ENCODE data around the gene IQCF2. TPM values are rescaled to one million over a fixed set of nuclear protein-coding genes. Genes with fewer than 3 reads are reported as not detected.

IQCF2 gene
- total RNA-seq, 4 donors from 2014 or later, result not detected

DNA sequence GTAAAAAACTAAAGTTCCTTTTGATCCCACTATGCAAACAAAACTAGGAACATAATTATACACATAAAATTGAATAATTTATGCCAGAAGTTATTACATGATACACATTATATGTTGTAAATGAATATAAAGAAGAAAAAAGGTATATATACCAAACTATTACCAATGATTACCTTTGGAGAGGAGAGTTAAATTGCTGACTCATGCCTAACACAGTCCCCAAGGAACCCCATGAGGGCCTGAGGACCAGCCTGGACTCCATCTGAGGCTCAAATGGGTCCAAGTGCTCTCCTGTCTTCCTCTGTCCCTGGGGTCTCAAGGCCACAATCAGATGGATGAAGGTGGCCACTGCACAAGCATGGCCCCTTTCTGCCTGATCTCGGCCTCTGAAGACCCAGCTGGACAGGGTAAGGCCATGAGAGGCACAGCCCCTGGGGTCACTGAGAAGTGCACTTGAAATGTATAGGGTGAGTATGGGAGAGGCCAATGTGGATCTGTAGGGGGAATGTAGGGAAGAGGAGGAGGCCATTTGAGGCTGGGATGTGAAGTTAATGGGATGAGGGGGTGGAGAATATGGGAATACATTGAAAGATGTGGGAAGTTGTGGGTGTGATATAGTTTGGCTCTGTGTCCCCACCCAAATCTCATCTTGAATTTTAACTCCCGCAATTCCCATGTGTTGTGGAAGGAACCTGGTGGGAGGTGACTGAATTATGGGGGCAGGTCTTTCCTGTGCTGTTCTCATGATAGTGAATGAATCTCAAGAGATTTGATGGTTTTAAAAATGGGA lies 42.8 kb downstream of the IQCF2 start:
- DNase-seq (no peak), ATAC-seq (no peak)
- Histone ChIP-seq H3K4me1 (no peaks in the 10 kb centered on the region), H3K27me3 (no peaks in the 10 kb centered on the region), H3K9me3 (no peaks in the 10 kb centered on the region), H3K27ac (no peak overlapping the region), H3K36me3 (no peaks in the 10 kb centered on the region), H3K4me3 (no peak overlapping the region)
- no peak for TF ChIP-seq POLR2A (IDR thresholded peaks at IDR 0.05)
- TF ChIP-seq, protein P1, sequence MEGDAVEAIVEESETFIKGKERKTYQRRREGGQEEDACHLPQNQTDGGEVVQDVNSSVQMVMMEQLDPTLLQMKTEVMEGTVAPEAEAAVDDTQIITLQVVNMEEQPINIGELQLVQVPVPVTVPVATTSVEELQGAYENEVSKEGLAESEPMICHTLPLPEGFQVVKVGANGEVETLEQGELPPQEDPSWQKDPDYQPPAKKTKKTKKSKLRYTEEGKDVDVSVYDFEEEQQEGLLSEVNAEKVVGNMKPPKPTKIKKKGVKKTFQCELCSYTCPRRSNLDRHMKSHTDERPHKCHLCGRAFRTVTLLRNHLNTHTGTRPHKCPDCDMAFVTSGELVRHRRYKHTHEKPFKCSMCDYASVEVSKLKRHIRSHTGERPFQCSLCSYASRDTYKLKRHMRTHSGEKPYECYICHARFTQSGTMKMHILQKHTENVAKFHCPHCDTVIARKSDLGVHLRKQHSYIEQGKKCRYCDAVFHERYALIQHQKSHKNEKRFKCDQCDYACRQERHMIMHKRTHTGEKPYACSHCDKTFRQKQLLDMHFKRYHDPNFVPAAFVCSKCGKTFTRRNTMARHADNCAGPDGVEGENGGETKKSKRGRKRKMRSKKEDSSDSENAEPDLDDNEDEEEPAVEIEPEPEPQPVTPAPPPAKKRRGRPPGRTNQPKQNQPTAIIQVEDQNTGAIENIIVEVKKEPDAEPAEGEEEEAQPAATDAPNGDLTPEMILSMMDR (IDR thresholded peaks at IDR 0.05 in 4 of 5, conservative IDR thresholded peaks at IDR 0.05 in 1 of 5), result no peak
- intact Hi-C loops (cut with DNase I; ENCODE audit: low total_unique reads) (no loop called here), in situ Hi-C loops (cut with MboI; ENCODE audit: low sequenced_read_pairs in 4 of 4) (no loop called here)

DNA sequence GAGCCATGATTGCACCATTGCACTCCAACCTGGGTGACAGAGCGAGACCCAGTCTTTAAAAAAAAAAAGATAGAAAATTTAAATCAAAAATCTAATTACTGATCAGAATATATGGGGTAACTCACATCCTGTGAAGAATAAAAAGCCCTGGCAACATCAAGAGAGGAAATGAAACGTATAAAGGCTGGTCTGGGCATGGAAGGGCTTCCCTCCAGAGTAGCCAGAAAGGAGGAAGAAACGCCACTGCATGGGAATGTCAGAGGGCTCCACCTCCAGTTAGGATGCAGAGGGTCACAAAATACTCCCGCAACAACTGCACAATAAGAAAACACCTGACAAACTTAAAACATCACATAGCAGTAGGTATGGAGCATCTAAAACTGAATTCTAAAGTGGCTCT lies 46.6 kb downstream of the IQCF2 start:
- H3K27me3 ChIP-seq, result no peaks in the 10 kb centered on the region

More for the DNA sequence above, 46.6 kb downstream of the IQCF2 start:
- DNase-seq, result no peak
- H3K27ac ChIP-seq, result no peak overlapping the region
- intact Hi-C loops (cut with DNase I; ENCODE audit: low total_unique reads) (no loop called here), in situ Hi-C loops (cut with MboI; ENCODE audit: low sequenced_read_pairs in 4 of 4) (no loop called here)
- no peak for ATAC-seq
- H3K9me3 ChIP-seq, result no peaks in the 10 kb centered on the region
- TF ChIP-seq POLR2A (IDR thresholded peaks at IDR 0.05), result no peak
- TF ChIP-seq, protein P1 (IDR thresholded peaks at IDR 0.05 in 4 of 5, conservative IDR thresholded peaks at IDR 0.05 in 1 of 5), result no peak
- no peak overlapping the region for H3K4me3 ChIP-seq
- no peaks in the 10 kb centered on the region for H3K36me3 ChIP-seq
- H3K4me1 ChIP-seq, result no peaks in the 10 kb centered on the region

Other genes with a start within 250 kb of the IQCF2 start
- 10 to 100 TPM; 43.9 to 83.5 (median 54.3) TPM for gene TEX264, start 190.4 kb upstream of the IQCF2 start, total RNA-seq
- gene GRM2, start 154.5 kb upstream of the IQCF2 start, total RNA-seq, result under 1 TPM in 2 of 4 donors, not detected in 2; 0.18 to 0.20 TPM
- not detected for gene IQCF6, start 82.4 kb upstream of the IQCF2 start, total RNA-seq
- gene IQCF5, start 14.0 kb downstream of the IQCF2 start, total RNA-seq, result not detected
- not detected for gene IQCF1, start 41.7 kb downstream of the IQCF2 start, total RNA-seq
- gene RRP9, start 80.3 kb downstream of the IQCF2 start, total RNA-seq, result 10 to 100 TPM; 19.2 to 25.9 (median 24.9) TPM
- 10 to 100 TPM; 10.9 to 19.0 (median 11.4) TPM for gene PARP3, start 80.7 kb downstream of the IQCF2 start, total RNA-seq
- 1 to 10 TPM in 1 of 4 donors, under 1 TPM in 3; 0.18 to 2.5 (median 0.37) TPM for gene GPR62, start 93.8 kb downstream of the IQCF2 start, total RNA-seq
- gene PCBP4, start 105.8 kb downstream of the IQCF2 start, total RNA-seq, result 100 to 1,000 TPM; 184 to 320 (median 199) TPM
- 10 to 100 TPM; 11.2 to 21.0 (median 17.2) TPM for gene ABHD14B, start 112.4 kb downstream of the IQCF2 start, total RNA-seq
- gene ABHD14A, start 113.4 kb downstream of the IQCF2 start, total RNA-seq, result 10 to 100 TPM in 3 of 4 donors, 1 to 10 TPM in 1; 8.7 to 37.9 (median 29.9) TPM
- 10 to 100 TPM; 33.5 to 79.3 (median 43.2) TPM for gene ACY1, start 121.9 kb downstream of the IQCF2 start, total RNA-seq
- gene RPL29, start 134.3 kb downstream of the IQCF2 start, total RNA-seq, result 1,000 to 10,000 TPM; 1,885 to 2,483 (median 2,154) TPM
- gene DUSP7, start 195.0 kb downstream of the IQCF2 start, total RNA-seq, result 10 to 100 TPM; 14.0 to 39.7 (median 26.3) TPM

Measured in gastrocnemius medialis (tissue), 4 donors.